ENCODE measurements around the gene KCNMB1. TPM values are rescaled to one million over a fixed set of nuclear protein-coding genes. Genes with fewer than 3 reads are reported as not detected.

KCNMB1 gene, protein sequence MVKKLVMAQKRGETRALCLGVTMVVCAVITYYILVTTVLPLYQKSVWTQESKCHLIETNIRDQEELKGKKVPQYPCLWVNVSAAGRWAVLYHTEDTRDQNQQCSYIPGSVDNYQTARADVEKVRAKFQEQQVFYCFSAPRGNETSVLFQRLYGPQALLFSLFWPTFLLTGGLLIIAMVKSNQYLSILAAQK
- polyA plus RNA-seq (2013, experiment 1 of 2; ENCODE audit: insufficient read length): 34.1 TPM
- polyA plus RNA-seq (2013, experiment 2 of 2; ENCODE audit: insufficient read length): 40.9 TPM

DNA sequence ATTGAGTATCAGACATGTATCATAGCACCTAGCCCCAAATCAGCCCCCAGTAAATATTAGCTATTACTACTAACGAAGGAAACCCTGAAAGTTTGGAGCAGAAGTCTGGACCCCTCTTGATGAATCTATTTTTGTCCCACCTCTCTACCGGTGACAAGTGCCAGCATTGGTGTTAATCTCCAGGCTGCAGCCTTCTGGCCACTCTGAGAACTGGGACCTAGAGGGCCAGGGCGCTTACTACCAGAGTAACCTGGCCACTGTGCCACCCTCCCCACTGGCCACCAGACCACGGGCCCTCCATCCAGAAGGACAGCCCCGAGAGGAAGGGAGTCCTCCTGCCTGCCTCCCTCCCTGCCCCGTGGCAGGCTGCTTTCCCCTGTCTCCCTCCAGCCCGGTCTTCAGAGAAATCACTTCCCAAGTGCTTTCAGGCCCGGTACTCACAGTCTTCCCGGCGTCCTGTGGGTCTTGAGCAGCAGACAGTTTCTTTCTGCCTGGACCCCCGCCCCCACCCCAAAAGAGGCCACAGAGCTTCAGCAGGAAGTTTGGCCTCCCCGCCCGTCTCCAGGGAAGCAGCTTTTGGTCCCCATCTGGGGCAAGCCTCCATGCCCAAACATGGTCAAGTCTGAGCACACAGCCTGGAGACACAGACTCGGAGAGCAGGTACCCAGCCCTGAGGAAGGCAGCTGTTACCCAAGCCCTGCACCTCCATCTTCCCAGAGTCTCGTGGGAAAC, at the start of gene KCNMB1:
TSS of gene KCNMB1 (minus strand) at position 550 of the 732 bp plus-strand sequence. CDS start 3,920 bp downstream, outside the sequence.
- peak; percentile 85 for DNase-seq

DNA sequence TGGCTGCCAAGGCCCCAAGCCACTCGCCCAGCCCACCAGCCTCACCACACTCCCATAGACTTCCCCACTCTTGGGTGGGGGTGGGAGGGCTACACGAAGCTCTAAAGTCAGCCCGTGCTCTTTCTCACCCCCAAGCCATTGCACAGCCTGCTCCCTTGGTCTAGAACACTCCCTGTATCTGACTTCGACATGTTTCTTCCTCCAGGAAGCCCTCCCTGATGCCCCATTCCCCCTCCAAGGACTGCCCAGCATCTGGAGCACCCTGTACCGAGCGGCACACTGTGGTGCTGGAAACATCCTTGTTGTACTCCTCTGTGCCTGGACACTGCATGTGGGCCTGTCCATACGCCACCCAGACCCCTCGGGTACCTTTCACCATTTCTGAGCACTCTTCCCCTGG, 49.4 kb upstream of the KCNMB1 start:
- no peak for DNase-seq

DNA sequence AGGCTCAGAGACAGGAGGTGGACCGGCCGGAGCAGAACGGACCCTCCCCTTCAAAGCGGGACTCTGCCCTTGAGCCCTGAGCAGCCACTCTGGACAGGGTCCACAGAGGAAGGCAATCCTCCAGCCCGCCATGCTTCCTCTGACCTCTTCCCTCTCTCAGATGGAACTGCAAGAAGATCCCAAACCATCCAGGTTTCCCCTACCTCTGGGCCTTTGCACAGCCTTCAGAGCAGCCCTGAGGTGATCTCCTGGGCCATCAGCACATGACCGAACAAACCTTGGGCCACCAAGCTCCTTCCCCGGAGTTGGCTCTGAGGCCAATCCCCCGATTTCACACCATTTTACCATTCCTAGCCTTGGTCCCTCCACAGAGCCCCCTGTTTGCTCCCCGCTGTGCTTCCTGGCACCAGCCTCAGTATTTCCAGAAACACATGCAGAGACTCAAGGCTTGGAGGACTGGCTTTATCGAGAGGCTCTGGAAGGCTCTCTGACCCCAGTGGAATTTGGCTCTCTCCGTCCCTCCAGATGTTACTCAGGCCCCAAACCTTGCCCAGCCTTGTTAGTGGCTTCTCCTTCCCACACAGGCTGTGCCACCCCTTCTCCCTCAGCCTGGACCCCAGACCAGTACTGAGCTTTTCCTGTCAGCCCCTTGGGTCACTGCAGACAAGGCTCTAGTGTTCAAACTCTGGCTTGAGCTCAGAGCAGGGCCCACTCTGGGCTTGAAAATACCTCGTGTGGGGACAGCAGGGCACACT, 48.6 kb upstream of the KCNMB1 start:
- no peak for DNase-seq

DNA sequence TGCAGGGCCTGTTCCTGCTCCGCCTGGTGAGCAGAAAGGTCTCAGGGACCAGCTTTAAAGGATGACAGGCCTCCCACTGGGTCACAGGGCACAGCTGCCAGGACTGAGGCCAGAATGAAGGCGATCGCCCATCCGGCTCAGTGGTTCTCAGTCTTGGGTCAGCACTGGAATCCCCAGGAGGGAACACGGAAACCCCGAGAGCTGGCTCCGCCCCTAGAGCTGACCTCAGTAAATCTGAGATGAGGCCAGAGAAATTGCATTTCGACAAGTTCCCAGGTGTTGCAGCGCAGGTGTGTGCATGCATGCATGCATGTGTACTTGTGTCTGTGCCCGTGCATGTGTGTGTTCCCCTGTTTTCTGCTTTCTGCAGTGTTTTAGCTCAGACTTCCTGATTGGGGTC, 47.2 kb upstream of the KCNMB1 start:
- DNase-seq: no peak

DNA sequence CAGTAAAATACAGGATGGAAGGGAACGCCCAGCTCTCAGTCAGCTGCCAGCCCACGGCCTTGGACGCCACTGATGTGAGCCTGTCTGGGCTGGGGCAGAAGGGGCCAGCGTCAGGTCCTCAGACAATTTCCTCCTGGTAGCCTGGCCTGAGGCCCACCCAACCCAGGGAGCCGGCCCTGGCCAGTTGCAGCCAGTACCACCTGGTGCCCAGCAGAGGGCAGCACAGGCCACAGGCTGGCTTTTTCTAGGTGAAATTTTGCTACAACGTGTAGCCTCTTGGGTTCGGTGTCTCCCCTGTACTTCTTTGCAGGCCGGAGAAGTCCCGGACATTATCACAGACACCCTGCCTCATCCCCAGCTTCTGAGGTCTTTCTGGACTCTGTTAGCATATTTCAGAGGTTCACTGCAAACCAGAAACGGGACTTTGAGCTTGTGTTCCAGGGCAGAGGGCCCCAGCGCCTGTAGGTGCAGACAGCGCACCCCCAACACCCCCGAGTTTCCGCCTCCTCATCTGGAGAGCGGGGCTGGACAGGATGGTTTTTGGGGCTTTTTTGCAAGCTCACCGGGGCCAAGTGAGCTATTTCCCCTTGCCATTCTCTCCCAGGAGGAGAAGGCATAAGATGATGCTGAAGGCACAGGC, 45.9 kb upstream of the KCNMB1 start:
- peak; percentile 33 for DNase-seq

DNA sequence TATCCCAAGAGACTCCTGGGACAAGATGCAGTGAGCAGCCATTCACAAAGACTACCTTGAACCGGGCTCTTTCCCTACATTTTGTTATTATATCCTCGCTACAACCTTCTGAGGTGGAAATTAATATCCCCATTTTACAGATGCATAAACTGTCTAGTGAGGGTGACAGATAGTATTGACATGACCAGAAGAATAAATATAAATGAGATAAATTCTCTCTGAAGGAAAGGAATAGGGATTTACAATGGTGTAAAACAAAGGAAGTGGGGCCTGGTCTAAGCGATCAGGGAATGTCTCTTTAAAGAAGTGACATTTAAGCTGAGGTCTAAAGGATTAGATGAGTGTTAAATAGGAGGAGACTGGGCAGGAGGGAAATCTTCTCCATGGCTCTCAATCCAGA, 43.5 kb upstream of the KCNMB1 start:
- no peak for DNase-seq

DNA sequence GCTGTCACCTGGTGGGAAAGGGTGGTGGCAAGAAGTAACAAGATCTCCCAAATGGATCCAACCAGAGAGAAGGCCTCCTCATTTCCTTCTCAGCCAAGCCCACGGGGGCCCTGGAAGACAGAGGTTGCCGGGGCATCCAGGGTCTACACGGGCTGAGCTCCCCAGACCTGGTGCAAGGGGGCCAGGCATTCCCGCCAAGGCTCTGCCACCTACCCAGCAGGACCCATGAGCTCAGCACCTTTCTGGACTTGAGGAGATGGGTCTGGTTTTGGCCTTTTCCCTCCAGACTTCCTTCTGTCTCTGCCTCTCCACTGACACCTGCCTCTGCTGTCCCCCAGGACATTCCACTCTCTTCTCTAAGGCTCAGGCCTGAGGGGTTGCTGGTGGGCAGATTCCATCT, 42.4 kb upstream of the KCNMB1 start:
- no peak for DNase-seq

DNA sequence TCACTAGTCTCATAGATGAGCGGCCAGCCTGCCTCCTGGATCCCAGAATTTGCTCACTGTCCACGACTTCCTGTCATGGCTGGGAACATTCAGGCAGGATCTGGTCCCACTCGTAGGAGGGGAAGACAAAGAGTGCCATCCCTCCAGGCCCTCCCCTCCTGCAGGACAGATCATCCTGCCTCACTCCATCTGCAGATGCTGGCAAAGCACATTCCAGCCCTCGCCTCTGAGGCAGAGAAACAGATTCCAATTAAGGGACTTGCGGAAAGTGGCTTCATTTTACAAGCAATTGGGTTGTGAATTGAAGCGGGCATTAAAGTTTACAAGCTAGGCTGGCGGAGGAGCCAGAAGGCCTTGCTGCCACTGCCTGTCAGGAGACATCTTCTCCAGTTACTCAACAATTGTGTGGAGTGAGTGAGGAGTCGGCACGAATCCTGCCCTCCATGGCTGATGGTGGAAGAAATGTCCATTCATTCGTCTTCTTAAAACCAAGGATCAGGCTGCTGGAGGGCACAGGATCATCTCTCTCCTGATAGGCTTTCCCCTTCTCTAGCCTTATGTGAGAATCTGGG, 41.8 kb upstream of the KCNMB1 start:
- peak; percentile 12 for DNase-seq

DNA sequence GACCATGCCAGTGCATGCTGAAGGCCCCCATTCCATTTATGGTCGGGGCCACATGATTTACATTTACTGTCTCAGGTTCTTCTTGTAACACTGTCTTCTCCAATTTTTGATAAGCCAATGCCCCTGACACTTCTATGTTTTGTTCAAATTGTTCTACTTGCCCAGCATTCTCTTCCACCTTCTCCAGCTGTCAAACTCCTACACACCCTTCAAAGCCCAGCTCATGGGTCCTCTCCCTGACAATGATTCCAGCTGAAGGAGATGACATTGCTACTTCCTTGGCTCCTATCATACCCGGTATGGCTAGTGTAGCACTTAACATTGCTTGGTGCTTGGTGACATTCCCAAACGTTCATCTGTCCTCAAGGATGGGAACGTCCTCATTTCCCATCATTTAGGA, 41.1 kb upstream of the KCNMB1 start:
- no peak for DNase-seq

DNA sequence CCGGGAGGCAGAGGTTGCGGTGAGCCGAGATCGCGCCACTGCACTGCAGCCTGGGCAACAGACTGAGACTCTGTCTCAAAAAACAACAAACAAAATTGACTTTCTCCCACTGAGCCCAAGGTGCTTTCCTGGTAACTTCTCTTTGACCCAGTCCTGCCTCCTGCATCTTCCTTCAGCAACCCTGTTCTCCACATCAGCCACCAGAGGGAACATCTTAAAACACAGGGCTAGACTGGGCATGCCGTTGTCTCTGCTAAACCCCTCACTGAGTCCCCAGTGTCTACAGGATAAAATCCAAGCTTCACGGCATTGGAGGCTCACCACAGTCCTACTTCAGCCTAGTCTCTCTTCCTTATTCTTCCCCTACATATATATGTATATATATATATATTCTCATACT, 39.8 kb upstream of the KCNMB1 start:
- DNase-seq: peak; percentile 14

DNA sequence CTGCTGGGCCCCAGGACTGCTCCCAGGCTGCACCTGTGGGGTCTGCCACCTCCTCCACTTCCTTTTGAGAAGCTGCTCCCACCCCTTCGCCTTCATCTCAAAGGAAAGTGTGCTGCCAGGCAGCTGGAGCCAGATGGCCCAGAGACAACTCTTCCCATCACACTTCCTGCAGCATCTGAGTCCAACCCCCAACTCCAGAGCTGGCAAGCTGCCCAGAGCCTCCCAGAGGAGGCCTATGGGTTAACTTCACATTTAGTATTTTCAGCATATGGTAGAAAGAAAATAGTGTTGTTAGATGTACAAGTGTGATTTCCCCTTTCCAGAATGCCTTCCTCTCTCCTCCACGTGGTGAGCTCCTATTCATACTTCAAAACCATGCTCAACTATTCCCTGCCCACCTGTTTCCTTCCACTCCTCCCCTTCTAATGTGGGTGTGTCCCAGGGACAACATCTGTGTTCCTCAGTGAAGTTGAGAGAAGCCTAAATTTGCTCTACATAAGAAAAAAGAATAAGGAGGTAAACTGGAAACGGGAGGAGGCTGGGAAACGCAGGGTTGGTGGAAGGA, 38.6 kb upstream of the KCNMB1 start:
- peak; percentile 32 for DNase-seq

DNA sequence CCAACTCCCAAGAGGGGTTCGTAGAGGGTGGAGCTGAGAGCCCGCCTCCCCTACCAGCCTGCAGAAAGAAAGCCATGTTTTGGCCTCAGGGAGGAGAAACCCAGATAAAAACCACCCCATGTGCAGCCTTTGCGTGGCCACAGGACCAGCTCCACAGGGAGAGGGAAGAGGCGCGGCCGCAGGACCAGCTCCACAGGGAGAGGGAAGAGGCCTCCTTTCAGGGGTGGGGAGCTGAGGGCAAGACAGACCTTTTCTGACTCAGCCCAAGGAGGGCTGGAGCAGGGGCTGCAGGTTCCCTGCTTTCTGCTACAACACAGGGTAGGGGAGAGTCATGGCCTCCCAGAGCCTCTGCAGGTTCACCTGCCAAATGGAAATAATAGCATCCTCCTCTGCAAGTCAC, 37.6 kb upstream of the KCNMB1 start:
- no peak for DNase-seq

DNA sequence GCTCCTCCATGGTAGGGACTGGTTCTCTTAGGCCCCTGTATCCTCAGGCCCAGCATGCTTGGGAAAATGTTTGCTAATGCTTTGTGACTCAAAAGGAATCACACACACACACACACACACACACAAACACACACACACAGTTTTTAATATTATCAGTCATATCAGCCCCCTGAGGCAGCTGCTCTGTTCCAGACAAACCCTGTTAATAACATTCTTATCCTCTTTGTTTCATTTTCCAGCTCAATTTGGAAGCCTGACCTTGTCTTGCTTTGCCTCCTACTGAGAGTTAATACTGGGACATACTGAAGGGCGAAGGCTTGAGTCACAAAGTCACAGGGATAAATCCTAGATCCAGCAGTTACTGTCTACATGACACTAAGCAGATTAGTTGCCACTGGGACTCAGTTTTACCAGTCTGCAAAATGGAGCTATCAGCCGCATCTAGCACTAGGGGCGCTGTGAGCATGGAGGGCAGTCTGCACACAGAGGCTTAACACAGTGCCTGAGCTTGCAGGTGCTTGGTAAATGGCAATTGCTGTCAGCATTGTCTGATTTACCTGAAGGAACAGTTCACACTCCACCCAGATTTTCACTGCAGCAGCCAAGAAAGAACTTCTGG, 37.1 kb upstream of the KCNMB1 start:
- no peak for DNase-seq

DNA sequence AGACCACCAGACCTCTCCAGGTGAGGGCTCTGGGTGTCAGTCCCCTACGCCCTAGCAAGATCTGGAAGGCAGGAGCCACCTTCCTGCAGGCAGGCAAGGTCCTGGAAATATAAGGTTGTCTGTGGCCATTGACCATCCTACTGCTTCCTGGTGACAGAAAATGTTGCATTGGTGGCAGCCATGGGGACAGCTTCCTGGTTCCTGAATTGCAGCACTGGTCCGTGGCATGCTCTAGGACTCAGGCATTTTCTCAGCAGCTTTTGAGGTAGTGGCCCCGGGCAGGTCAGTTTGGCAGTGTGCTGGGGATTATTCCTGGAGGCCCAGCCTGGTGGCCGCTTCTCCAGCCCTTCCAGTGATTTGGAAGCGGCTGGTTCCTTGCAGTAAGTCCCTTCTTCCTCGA, 36.6 kb upstream of the KCNMB1 start:
- DNase-seq: no peak

DNA sequence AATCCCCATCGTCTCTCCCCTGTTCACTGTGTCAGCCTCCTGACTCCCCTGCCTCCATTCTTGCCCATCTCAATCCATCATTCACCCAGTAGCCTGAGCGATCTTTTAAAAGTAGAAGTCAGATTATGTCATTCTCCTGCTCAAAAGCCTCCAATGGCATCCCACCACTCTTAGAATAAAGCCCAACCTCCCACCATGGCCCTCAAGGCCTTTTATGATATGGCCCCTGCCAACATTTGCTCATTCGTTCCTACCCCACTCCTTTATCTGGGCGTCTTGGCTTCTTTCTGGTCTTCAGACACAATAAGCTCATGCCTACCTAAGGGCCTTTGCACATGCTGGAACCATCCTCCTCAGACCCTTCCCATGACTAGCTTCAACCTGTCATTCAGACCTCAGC, 35.5 kb upstream of the KCNMB1 start:
- no peak for DNase-seq

DNA sequence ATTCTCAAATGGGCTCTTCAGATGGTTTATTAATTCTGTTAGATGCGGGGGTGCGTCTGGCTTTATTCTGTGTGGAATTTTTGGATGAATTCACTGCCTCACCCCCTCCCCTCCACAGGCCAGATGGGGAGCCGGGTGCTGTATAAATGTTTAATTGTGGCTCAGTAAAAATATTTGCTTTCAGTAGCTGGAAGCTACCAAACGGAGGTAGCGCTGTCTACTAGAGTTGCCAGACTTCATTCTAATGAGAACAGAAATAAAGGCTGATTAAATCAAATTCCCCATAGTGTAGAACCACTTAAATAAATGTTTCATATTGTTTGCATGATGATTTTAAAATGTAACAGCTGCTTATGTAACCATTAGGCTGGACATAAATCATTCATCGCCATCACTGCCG, 34.5 kb upstream of the KCNMB1 start:
- no peak for DNase-seq

DNA sequence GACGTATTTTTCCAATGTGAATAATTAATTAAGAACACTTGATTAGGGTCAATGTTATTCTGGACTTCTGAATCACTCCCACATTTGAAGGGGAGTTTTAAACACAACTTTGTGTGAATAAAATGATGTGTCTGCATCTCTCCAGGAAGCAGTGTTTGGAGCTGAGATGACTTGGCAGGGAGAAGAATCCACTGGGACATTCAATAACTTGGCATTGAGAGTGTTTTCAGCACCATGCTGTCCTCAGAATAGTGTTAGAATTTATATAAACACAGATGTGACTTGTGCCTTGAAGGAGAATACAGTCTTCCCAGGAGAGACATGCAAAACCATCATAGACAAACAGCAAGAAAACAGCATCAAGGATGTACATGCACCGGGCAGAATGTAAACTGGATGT, 32.7 kb upstream of the KCNMB1 start:
- DNase-seq: no peak

DNA sequence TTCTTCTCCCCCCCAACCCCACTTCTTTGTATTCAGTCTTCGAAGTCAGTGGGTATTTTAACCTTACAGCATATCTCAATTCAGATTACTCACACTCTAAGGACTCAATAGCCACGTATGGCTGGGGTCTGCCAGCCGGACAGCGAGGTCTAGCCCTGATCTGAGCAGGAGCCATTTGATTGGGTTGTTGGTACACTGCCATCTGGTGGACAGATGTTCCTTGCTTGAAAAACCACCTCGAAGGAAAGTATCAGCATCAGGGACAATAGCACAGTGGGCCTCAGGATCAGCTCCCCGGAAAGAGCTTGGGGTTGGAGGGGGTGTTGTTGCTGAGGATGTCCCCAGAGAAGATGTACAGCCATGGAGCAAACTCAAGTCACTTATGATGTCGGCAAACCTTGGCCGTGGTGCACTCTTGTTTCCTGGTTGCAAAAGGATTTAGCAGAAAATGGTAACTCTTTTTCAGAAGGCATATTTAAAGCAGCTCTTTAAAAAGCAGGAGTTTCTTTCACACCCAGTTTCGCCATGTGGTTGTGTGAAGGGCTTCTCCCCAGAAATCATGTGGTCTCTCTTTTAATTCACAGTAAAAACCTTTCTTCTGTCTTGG, 31.7 kb upstream of the KCNMB1 start:
- DNase-seq: peak; percentile 64

DNA sequence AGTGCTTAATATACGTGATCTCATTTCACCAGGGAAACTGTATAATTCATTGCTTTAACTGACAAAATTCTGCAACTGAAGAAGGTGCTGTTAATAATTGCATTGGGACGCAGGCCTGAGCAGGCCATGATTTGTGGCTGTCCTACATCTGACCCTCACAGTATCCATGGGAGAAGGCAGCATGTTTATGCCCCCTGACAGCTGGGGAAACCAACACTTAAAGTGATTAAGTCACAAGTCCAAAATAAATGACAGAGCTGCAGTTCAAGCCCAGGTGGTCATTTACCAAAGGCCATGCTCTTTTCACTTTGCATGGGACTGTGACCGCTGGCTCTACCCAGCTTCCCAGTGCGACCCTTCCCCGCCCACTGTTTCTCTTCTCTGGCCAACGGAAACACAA, 30.5 kb upstream of the KCNMB1 start:
- DNase-seq: no peak

DNA sequence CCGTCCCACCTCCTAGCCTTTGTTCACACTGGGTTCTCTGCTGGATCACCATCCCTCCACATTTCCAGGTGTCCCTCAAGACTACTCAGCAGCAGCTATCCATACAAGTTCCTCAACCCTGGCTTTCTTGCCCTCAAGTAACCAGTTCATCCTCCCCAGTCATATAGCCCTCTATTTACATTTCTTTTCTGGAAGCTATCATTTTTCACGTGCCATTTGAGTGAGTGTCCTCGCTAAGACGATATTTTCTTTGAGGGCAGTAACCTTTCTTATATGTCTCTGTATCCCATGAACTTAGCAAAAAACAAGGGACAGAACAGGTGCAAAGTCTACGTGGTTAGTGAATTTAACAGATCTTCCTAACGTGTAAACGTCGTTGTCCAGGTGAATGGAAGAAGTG, 29.6 kb upstream of the KCNMB1 start:
- peak; percentile 17 for DNase-seq

DNA sequence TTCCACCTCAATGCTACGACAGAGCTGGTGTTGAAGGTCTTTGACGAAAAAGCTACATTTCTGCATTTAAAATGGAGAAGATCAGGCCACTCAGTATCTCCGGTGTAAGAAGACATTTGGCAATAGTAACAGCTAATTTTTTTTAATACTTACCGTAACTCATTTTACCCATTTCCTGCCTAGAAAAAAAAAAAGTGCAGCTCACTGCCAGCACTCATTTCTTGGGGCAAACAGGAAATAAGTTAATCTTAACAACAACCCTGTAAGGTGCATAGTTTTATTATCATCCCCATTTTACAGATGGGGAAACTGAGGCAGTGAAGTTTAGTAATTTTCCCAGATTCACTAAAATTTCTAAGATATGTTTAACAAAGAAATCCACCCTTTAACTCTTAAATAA, 27.4 kb upstream of the KCNMB1 start:
- no peak for DNase-seq

DNA sequence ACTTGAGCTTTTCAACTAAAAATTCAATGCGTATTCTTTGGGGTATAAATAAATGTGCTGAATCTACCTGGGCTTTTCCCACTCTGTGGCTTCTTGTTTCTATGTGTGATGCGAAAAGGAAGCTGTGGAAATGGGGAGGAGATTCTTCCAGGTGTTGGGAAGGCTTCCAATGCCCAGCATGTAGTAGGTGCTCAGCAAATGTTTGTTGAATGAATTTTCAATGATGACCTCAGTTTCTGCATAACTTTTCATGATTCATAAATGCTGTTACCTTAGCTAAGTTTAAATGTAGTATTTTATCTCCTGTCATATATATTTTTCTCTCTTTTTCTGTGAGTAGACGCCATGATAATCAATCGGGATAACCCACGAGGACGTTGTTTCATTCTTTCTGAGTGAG, 25.6 kb upstream of the KCNMB1 start:
- DNase-seq: no peak
